CD14-positive monocyte (primary cell): Measurements from ENCODE around the gene CORO1C. TPM values are rescaled to one million over a fixed set of nuclear protein-coding genes. Genes with fewer than 3 reads are reported as not detected.
A peak's percentile ranks its signal among the peaks of the same experiment; 100 is the strongest.
"Not testable (repeated sequence)": the region's sequence is repeated elsewhere in the genome, so short reads cannot be mapped to it uniquely, and the experiment has no call there.

Source experiments
- DNase-seq, 3 donors: peaks; one replicate each; pipeline ENCODE4 v3.0.0-alpha.2; 2011 to 2022
- H2AFZ ChIP-seq: 2 replicates; pipeline ENCODE4 v1.6.0; 2012; ENCODE audit warnings: mild to moderate bottlenecking, low read depth, low read length, inconsistent platforms; ENCODE audit not compliant: insufficient read depth, poor library complexity, severe bottlenecking
- H3K27ac ChIP-seq, 2 donors: 1 replicate in 1 of 2; 2 replicates in 1 of 2; pipeline ENCODE4 v1.5.1; 2012 to 2013; ENCODE audit warnings: low read length in 2 of 2, control low read depth in 1 of 2, inconsistent platforms in 1 of 2, low read depth in 1 of 2, mild to moderate bottlenecking in 1 of 2
- H3K27me3 ChIP-seq, 2 donors: one replicate each; pipeline versions ENCODE4 v1.6.0 to v1.6.1; 2011 to 2013; ENCODE audit warnings: low read length in 2 of 2; ENCODE audit not compliant: control insufficient read depth in 2 of 2, insufficient read depth in 2 of 2
- H3K36me3 ChIP-seq, 2 donors: replicated peaks in 1 of 2; 1 replicate in 1 of 2; 2 replicates in 1 of 2; pipeline versions ENCODE4 v1.5.1 to v1.6.1; 2012 to 2013; ENCODE audit warnings: low read length in 2 of 2, control low read depth in 1 of 2, inconsistent platforms in 1 of 2, mild to moderate bottlenecking in 1 of 2; ENCODE audit not compliant: insufficient read depth in 2 of 2, control insufficient read depth in 1 of 2
- H3K4me1 ChIP-seq, 2 donors: 1 replicate in 1 of 2; 2 replicates in 1 of 2; pipeline versions ENCODE4 v1.5.1 to v1.6.1; 2012 to 2013; ENCODE audit warnings: low read length in 2 of 2, control low read depth in 1 of 2, inconsistent platforms in 1 of 2, mild to moderate bottlenecking in 1 of 2, moderate library complexity in 1 of 2; ENCODE audit not compliant: insufficient read depth in 2 of 2, control insufficient read depth in 1 of 2
- H3K4me2 ChIP-seq: replicated peaks from 2 replicates; pipeline ENCODE3; 2012; ENCODE audit warnings: low read length, moderate library complexity, mild to moderate bottlenecking; ENCODE audit not compliant: poor library complexity, severe bottlenecking; ENCODE audit errors: extremely low read depth
- H3K4me3 ChIP-seq, 3 experiments: fragments of 200-600 bp in 1 of 3; sonication (generic) in 1 of 3; replicated peaks in 1 of 3; 1 replicate in 2 of 3; 2 replicates in 1 of 3; pipeline ENCODE4 v1.5.1; 2011 to 2013; ENCODE audit warnings: low read length in 3 of 3, mild to moderate bottlenecking in 3 of 3, control low read depth in 2 of 3, low read depth in 2 of 3, inconsistent platforms in 1 of 3, moderate library complexity in 1 of 3
- H3K79me2 ChIP-seq: 2 replicates; pipeline ENCODE4 v1.6.0; 2012; ENCODE audit warnings: mild to moderate bottlenecking, control low read depth, inconsistent platforms, low read length, moderate library complexity; ENCODE audit not compliant: insufficient read depth
- H3K9ac ChIP-seq: 2 replicates; pipeline ENCODE4 v1.6.0; 2017; ENCODE audit warnings: low read length, mild to moderate bottlenecking; ENCODE audit not compliant: insufficient read depth, poor library complexity, severe bottlenecking
- H3K9me3 ChIP-seq, 2 donors: replicated peaks in 1 of 2; 1 replicate in 1 of 2; 2 replicates in 1 of 2; pipeline versions ENCODE4 v1.5.1 to v1.6.1; 2012 to 2013; ENCODE audit warnings: low read length in 2 of 2, control low read depth in 1 of 2; ENCODE audit not compliant: control insufficient read depth in 1 of 2, insufficient read depth in 1 of 2
- H4K20me1 ChIP-seq: 2 replicates; pipeline ENCODE4 v1.6.0; 2012; ENCODE audit warnings: mild to moderate bottlenecking, low read length, control low read depth, moderate library complexity; ENCODE audit not compliant: insufficient read depth
- H3K27ac Mint-ChIP-seq, 7 donors: one replicate each; pipeline ENCODE4 v1.8.0; 2020; ENCODE audit warnings: mild to moderate bottlenecking in 7 of 7, mixed read lengths in 7 of 7, moderate library complexity in 6 of 7, inconsistent platforms in 2 of 7
- H3K27me3 Mint-ChIP-seq, 3 donors: one replicate each; pipeline ENCODE4 v1.8.0; 2021 to 2022; ENCODE audit warnings: low read depth in 3 of 3, mild to moderate bottlenecking in 3 of 3, mixed read lengths in 3 of 3, moderate library complexity in 3 of 3, inconsistent platforms in 1 of 3
- H3K36me3 Mint-ChIP-seq, 2 donors: one replicate each; pipeline ENCODE4 v1.8.0; 2020; ENCODE audit warnings: mixed read lengths in 2 of 2, inconsistent platforms in 1 of 2, mild to moderate bottlenecking in 1 of 2
- H3K4me1 Mint-ChIP-seq: one replicate; pipeline ENCODE4 v1.8.0; 2020; ENCODE audit warnings: mild to moderate bottlenecking, mixed read lengths
- H3K4me3 Mint-ChIP-seq, 2 donors: one replicate each; pipeline ENCODE4 v1.8.0; 2020; ENCODE audit warnings: mild to moderate bottlenecking in 2 of 2, mixed read lengths in 2 of 2, moderate library complexity in 1 of 2
- H3K9me3 Mint-ChIP-seq, 7 donors: one replicate each; pipeline ENCODE4 v1.8.0; 2020 to 2022; ENCODE audit warnings: mixed read lengths in 7 of 7, mild to moderate bottlenecking in 6 of 7, moderate library complexity in 6 of 7, inconsistent platforms in 2 of 7
- WGBS: methylation state at CpG from one replicate; pipeline ENCODE4 v1.1.5; 2013; ENCODE audit warnings: missing lambda C conversion rate; ENCODE audit not compliant: insufficient coverage; 5-methylcytosine and 5-hydroxymethylcytosine counted together
- intact Hi-C, 2 donors: fragments of 100-400 bp; cut with micrococcal nuclease; formaldehyde crosslinking; loops; one replicate each; pipeline versions ENCODE4 v1.15.0 to v1.15.1; 2023
- polyA plus RNA-seq, 3 donors: library from polyadenylated mRNA; depleted of rRNA in 1 of 3; unstranded in 2 of 3; stranded (reverse) in 1 of 3; fragments of 300-500 nt in 2 of 3; fragments of >200 nt in 1 of 3; fragmentation: Illumina TruSeq in 2 of 3; gene quantifications; 1 replicate in 2 of 3; 2 replicates in 1 of 3; pipeline ENCODE4 v1.2.3, GENCODE V29; 2012 to 2021
- TF ChIP-seq, protein P1 (sequence below): fragments of 200-600 bp; IDR thresholded peaks from one replicate; pipeline ENCODE4 v1.8.0; 2022; ENCODE audit warnings: antibody characterized with exemption, mild to moderate bottlenecking

CORO1C gene
- polyA plus RNA-seq, 3 donors = 77.5 to 285 (median 229) TPM

DNA sequence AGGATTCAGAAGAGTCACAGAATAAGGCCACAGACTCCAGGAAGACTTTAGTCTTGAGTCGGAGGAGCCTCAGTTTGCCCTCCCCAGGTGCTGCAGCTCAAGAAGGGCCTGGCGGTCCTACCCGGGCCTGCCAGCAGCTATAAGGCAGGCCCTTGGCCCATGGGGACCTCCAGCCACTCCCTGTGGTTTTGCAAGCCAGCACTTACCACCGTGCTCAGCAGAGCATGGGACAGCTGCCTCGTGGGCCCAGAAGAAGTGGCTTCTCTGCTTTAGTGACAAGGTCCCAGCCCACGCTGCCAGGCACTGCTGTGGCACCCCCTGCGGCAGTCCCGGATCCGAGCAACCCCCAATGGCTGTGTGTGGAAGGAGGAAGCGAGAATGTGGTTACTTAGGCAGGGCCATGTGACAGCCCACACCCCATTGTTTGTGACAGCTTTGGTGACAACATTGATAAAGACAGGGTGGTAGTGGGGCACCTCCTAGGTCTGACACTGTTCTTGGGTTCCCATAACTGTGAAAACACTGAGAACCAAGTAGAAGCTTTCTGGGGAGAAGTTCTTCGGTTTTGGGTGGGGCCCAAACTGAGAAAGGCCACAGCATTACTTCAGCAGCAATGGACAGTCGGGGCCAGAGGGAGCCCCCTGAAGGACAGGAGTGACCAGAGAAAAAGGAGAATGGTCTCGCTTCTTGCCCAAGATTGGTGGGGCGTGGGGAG lies 97.6 kb downstream of the CORO1C start, which contains the start of gene SELPLG:
Gene SELPLG (minus strand): TSS at position 361 of the 715 bp plus-strand sequence. CDS start 9,587 bp downstream, outside the sequence.
- Histone ChIP-seq H3K79me2 (peaks cover 60% of the 10 kb centered on the region), H3K4me3 (peak within 1 kb of the TSS; percentile 55 to 88 (median 83)), H3K4me2 (peak within 1 kb of the TSS; percentile 94), H4K20me1 (peaks cover 19% of the 10 kb centered on the region), H3K9me3 (no peaks in the 10 kb centered on the region), H3K9ac (peak within 1 kb of the TSS; percentile 79), H3K27ac (peak within 1 kb of the TSS; percentile 98 to 99), H3K36me3 (no peaks in the 10 kb centered on the region), H3K4me1 (peaks cover 96% of the 10 kb centered on the region in 2 donors), H2AFZ (peak within 1 kb of the TSS; percentile 24), H3K27me3 (no peaks in the 10 kb centered on the region)
- intact Hi-C loops = loop anchor here in 1 of 2 donors (5.0 kb wide), 1 partner anchor 71 kb away; the partner anchor contains the start of genes ISCU and SART3
- 2% methylated on average over 14 of the region's 14 CpGs for WGBS
- TF ChIP-seq, protein P1, sequence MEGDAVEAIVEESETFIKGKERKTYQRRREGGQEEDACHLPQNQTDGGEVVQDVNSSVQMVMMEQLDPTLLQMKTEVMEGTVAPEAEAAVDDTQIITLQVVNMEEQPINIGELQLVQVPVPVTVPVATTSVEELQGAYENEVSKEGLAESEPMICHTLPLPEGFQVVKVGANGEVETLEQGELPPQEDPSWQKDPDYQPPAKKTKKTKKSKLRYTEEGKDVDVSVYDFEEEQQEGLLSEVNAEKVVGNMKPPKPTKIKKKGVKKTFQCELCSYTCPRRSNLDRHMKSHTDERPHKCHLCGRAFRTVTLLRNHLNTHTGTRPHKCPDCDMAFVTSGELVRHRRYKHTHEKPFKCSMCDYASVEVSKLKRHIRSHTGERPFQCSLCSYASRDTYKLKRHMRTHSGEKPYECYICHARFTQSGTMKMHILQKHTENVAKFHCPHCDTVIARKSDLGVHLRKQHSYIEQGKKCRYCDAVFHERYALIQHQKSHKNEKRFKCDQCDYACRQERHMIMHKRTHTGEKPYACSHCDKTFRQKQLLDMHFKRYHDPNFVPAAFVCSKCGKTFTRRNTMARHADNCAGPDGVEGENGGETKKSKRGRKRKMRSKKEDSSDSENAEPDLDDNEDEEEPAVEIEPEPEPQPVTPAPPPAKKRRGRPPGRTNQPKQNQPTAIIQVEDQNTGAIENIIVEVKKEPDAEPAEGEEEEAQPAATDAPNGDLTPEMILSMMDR = peak; percentile 30
- peaks cover 0 to 5% (median 0%) of the 10 kb centered on the region in 7 donors for H3K9me3 Mint-ChIP-seq
- H3K27me3 Mint-ChIP-seq = no peaks in the 10 kb centered on the region
- peak within 1 kb of the TSS; percentile 96 to 98 for H3K4me3 Mint-ChIP-seq
- H3K4me1 Mint-ChIP-seq = peaks cover 90% of the 10 kb centered on the region
- peak; percentile 90 to 94 (median 92) for DNase-seq
- peaks cover 15 to 17% of the 10 kb centered on the region in 2 donors for H3K36me3 Mint-ChIP-seq
- peak within 1 kb of the TSS; percentile 98 to 100 (median 100) for H3K27ac Mint-ChIP-seq

DNA sequence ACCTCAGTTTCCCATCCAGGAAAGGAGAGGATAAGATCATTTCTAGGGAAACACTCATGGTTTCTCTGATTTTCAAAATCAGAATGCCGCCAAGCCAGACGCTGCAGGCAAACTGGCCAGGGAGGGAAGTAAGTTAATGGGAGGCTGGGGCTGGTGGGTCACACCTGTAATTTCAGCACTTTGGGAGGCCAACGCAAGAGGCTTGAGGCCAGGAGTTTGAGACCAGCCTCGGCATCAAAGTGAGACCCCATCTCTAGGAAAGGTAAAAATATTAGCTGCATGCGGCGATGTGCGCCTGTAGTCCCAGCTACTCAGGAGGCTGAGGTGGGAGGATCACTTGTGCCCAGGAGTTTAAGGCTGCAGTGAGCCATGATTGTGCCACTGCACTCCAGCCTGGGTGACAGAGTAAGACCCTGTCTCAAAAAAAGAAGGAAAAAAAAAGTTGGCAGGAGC lies 98.2 kb downstream of the CORO1C start:
- H3K36me3 Mint-ChIP-seq = peaks cover 17 to 20% of the 10 kb centered on the region in 2 donors
- TF ChIP-seq, protein P1 = no peak
- Histone ChIP-seq H3K4me1 (peaks cover 96% of the 10 kb centered on the region in 2 donors), H3K79me2 (peaks cover 65% of the 10 kb centered on the region), H3K4me2 (peak overlapping the region; percentile 94), H4K20me1 (peaks cover 25% of the 10 kb centered on the region), H3K27me3 (no peaks in the 10 kb centered on the region), H3K9ac (peak overlapping the region; percentile 79), H2AFZ (no peak overlapping the region), H3K4me3 (peak overlapping the region; percentile 55 to 88 (median 83)), H3K27ac (peak overlapping the region; percentile 98 to 99), H3K36me3 (no peaks in the 10 kb centered on the region), H3K9me3 (no peaks in the 10 kb centered on the region)
- no peak for DNase-seq
- 64% methylated on average over 3 of the region's 7 CpGs for WGBS
- intact Hi-C loops = loop anchor here in 1 of 2 donors (5.0 kb wide), 1 partner anchor 71 kb away; the partner anchor contains the start of genes ISCU and SART3
- H3K4me3 Mint-ChIP-seq = peak overlapping the region; percentile 96 to 98
- peaks cover 0 to 5% (median 0%) of the 10 kb centered on the region in 7 donors for H3K9me3 Mint-ChIP-seq
- H3K4me1 Mint-ChIP-seq = peaks cover 90% of the 10 kb centered on the region
- no peaks in the 10 kb centered on the region for H3K27me3 Mint-ChIP-seq
- H3K27ac Mint-ChIP-seq = peak overlapping the region; percentile 98 to 100 (median 100)

DNA sequence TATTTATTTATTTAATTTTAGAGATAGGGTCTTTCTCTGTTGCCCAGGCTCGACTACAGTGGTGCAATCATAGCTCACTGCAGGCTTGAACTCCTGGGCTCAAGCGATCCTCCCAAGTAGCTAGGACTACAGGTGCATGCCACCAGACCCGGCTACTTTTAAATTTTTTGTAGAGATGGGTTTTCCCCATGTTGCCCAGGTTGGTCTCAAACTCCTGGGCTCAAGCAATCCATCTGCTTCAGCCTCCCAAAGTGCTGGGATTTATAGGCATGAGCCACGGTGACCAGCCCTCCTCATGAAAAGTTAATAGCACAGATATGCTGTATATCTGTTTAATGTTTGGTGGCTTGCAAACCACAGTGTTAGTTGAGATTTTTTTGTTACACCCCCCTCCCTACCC lies 100.1 kb downstream of the CORO1C start:
- H3K9me3 ChIP-seq, H3K9me3 Mint-ChIP-seq, H2AFZ ChIP-seq, H3K27me3 Mint-ChIP-seq, DNase-seq, H3K27me3 ChIP-seq: not testable (repeated sequence)
- H3K4me3 ChIP-seq = peak overlapping the region; percentile 55 to 88 (median 83)
- H3K9ac ChIP-seq = peak overlapping the region; percentile 79
- Mint-ChIP-seq H3K36me3 (peaks cover 24 to 36% of the 10 kb centered on the region in 2 donors), H3K27ac (peak overlapping the region; percentile 98 to 100 (median 100)), H3K4me1 (peaks cover 83% of the 10 kb centered on the region), H3K4me3 (peak overlapping the region; percentile 96 to 98)
- peaks cover 14 to 15% of the 10 kb centered on the region in 2 donors for H3K36me3 ChIP-seq
- H3K27ac ChIP-seq = peak overlapping the region in 1 of 2 donors; percentile 81
- WGBS = 100% methylated on average over 3 of the region's 4 CpGs
- peaks cover 86 to 90% of the 10 kb centered on the region in 2 donors for H3K4me1 ChIP-seq
- H3K79me2 ChIP-seq = peaks cover 78% of the 10 kb centered on the region
- H3K4me2 ChIP-seq = peak overlapping the region; percentile 94
- peaks cover 43% of the 10 kb centered on the region for H4K20me1 ChIP-seq
- intact Hi-C loops = loop anchor here in 1 of 2 donors (5.0 kb wide), 1 partner anchor 69 kb away; the partner anchor contains the start of genes ISCU and SART3
